Stimulated activated CD4-positive, alpha-beta T cell treated with anti-CD3 and anti-CD28 coated beads, Interleukin-12 subunit alpha, Interleukin-12 subunit beta, amount 100 ng/mL, for 4 hours (primary cell): ENCODE data around the gene UGDH.
"Not testable (repeated sequence)": the region's sequence is repeated elsewhere in the genome, so short reads cannot be mapped to it uniquely, and the experiment has no call there.

ENCODE experiments used
- DNase-seq: peaks from one replicate; pipeline ENCODE4 v3.0.0-alpha.2; 2020

UGDH gene

GRCh38 chr4:39490322-39490721, 36.9 kb downstream of the UGDH start:
- DNase-seq = no peak

- no peak for DNase-seq
Measured at GRCh38 chr4:39486221-39486804, 40.9 kb downstream of the UGDH start.

GRCh38 chr4:39484582-39485272, 42.5 kb downstream of the UGDH start:
- no peak for DNase-seq

GRCh38 chr4:39480902-39481695, 46.1 kb downstream of the UGDH start:
- no peak for DNase-seq

- no peak for DNase-seq
Measured at GRCh38 chr4:39480251-39480650, 47.0 kb downstream of the UGDH start.

DNA sequence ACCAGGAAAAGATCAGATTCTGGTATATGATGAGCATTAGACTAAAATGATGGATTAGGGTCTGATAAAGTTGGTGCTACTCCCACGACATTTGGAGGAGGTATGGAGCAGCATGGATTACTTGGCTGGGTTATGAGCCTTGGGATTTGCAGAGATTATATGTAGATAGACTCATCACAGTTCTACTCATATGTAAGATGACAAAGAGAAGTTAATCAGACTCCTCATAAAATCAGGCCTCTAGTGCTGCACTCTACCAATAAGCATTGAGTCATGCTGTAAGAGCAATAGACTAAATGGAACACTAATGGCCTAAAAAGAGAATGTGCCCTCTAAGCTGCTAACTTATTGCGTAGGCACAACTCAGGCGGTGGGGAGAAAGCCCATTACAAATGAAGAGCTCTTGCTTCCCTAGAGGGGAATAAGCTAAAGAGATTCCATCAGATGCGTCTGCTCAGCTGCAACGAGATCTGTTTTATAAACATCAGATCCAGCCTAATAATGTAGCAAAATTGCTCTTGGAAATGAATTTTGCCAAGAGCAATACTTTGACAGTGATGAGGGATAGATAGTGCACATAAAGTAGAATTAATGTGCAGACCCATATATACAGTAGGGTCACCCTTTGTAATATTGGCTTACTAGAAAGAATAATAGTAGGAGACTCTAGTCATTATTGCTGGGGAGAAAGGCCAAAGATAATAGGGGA, 50.9 kb downstream of the UGDH start:
- DNase-seq = no peak

DNA sequence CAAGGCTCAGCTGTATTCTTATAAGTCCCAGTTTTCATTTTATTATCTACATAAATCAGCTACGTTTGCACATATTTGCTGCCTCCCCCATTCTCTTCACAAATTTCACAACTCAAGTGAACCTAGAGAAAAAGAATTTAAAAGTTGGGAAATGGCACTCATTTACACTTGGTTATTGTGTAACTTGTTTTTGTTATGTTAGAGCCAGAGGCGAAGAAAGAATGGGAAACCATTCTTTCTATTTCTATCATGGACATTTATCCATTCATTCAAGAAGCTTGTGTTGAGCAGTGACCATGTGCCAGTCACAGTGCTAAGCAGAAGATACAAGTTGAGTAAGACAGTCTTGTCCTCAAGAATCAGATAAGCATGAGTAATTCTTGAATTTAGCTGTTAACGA, 54.8 kb downstream of the UGDH start:
- no peak for DNase-seq

DNA sequence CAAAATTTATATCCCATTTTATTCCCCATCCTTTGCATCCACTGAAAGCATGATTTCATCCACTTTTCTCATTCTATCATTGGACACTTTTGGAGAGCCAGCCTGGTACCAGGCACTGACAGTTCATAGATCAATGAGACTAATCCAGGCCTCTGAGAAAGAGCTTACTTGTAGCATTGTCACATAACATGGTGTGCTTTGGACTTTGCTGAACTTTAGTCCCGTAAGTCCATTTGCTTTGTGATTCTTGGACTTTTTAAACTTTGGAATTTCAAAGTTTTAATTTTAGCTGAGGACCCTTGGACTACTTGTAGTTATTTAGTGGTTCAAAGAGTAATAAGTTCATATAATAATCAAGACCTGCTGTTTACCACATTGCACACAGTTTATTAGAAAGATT, 56.8 kb downstream of the UGDH start:
- DNase-seq = no peak

- no peak for DNase-seq
Measured at GRCh38 chr4:39469429-39470077, 57.7 kb downstream of the UGDH start.

- DNase-seq = no peak
Measured at GRCh38 chr4:39467464-39467863, 59.8 kb downstream of the UGDH start.

DNA sequence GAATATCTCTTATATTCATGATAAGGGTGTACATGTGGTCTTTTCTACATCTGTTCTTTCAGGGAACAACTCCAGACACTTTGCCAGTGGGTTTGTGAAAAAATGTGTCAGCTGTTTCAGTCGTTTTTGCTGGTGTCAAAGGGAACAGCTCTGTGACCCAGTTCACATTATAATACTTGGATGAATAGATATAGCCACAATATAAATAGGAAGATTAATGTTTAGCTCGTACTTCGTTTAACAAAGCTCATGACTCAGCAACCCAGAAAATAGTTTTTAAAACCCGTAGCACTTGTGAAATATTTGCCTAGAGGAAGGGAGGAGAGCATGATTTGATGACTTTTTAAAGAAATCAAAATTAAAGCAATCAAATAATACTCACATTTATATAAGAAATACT, 60.5 kb downstream of the UGDH start:
- DNase-seq = no peak

DNA sequence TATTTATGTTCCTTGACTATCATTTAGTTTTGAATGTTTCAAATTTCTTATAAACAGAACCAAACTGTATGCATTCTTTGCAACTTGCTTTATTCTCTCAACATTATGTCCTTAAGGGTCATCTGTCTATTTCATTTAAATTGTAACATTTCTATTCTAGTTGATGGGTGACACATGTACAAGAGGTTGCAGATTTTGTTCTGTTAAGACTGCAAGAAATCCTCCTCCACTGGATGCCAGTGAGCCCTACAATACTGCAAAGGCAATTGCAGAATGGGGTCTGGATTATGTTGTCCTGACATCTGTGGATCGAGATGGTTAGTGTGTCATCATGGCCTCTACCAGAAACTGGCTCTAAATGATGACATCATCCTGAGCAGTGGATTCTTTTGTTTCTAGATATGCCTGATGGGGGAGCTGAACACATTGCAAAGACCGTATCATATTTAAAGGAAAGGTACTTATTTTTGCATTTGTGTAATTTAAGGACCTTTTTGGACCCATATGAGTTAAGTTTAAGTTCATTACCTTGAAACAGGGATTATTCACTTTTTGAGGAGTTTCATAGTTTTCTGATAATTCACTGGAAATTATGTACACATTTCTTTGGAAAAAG, 62.2 kb downstream of the UGDH start:
- no peak for DNase-seq

GRCh38 chr4:39458505-39459300, 68.5 kb downstream of the UGDH start, which contains the start of the genes LIAS and RPL9:
LIAS (plus strand) TSS chr4:39459056; CDS start chr4:39459118, 62 bp downstream.
RPL9 (minus strand) TSS chr4:39458922; CDS start chr4:39458439, 483 bp downstream.
- peak; percentile 86 for DNase-seq

DNA sequence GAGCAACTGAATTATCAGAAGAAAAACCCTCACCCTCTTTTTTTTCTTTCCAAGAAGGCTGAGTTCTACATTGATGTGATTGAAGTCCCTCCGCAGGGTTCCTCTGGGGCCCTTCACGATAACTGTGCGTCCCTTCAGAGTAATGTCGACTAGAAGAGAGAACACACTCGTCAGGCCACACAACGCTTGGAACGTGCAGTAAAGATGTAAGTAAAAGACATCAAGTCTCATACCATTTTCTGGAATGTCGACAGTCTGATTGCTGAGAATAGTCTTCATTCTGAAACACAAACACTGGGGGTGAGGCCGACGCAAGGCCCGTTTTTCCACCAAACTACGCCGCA, 69.1 kb downstream of the UGDH start:
- not testable (repeated sequence) for DNase-seq

- DNase-seq = no peak
Measured at GRCh38 chr4:39456946-39457763, 70.1 kb downstream of the UGDH start.

DNA sequence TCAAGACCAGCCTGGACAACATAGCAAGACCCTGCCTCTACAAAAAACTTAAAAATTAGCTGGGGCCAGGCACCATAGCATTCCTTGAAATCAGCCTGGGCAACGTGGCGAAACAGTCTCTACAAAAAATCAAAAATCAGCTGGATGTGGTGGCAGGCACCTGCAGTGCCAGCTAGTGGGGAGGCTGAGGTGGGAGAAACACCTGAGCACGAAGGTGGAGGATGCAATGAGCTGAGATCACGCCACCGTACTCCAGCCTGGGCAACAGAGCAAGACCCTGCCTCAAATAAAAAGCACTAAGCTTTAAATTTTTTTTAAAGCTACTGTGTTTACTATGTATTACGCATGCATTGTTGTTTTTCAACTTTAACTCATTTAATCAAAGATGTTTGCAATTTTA, 71.8 kb downstream of the UGDH start:
- no peak for DNase-seq

- DNase-seq = no peak
Measured at GRCh38 chr4:39453738-39454137, 73.5 kb downstream of the UGDH start.

DNA sequence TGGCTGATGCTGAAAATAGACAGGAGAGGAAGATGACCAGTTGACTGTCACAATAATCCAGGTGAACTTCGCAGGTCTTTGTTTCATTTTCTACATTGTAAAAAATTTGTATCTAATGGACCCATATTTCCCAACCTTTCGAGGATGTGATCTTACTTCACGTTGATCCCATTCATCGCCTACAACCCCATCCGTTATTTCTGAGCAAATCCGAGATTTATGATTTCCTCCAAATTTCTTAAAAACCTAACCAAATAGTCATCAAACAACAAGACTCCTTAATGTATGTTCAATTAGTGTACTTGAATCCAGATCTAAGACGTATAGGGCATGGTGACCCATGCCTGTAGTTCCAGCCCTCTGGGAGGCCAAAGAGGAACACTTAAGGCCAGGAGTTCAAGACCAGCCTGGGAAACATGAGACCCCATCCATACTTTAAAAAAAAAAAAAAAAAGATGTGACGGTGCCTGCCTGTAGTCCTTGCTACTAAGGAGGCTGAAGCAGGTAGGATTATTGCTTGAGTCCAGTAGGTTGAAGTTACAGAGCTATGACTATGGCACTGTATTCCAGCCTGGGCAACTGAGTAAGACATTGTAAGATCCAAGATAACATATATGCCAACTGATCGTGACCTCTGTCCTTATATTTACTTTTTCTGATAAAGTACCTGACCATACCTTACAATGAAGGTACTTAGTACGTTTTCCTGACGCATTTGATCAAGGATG, 74.2 kb downstream of the UGDH start:
- no peak for DNase-seq

DNA sequence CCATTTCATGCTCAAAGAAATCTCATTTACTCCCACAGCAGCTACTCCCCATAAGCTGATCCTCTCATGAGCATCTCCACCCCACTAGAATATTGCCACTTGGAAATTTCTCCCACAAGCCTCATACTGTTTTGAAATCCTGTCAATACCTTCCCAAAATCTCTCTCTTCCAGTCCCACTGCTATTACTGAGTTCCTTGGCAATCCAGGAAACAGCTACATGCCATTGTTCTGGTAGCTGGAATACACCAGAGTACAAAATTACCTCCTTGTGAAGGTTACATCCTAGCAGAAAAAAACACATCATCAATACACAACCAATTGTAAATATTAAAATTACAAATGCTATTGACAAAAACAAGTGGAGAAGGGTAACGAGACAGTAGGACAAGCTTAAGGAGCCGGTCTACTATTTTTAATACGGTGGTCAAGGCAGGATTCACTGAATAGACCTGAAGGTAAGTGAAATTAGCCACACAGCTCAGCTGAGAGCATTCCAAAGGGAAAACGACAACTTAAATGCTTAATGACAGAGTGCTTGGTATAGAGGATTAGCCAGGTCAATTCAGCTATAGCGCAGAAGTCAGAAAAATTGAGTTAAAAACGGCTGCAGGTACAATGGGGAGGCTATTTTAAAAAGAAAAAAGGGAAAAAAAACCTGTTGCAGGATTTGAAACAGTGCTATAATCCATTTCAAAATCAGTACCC, 74.9 kb downstream of the UGDH start:
- no peak for DNase-seq
